ENCODE data around the gene SYP. TPM values are rescaled to one million over a fixed set of nuclear protein-coding genes. Genes with fewer than 3 reads are reported as not detected.

The SYP gene
- 1 to 10 TPM; 1.8 to 2.8 TPM for total RNA-seq
- long read RNA-seq, partial matches to known transcripts: 0 of 1 reads
- long read RNA-seq, other reads (novel, unspliced or antisense): 1 of 1 reads

- DNase-seq (peak; percentile 90), ATAC-seq (peak; percentile 95 to 97)
- intact Hi-C loops (cut with DNase I): no loop called here
Observed at GRCh38 chrX:49199906-49200771, at the start of gene SYP. Gene SYP, minus strand, starts transcription at chrX:49200193. Its CDS starts 7 bp downstream, at chrX:49200186.

- ATAC-seq: no peak
- no peak for DNase-seq
- intact Hi-C loops (cut with DNase I): no loop called here
Observed at GRCh38 chrX:49249616-49250015, 49.6 kb upstream of the SYP start.

- intact Hi-C loops (cut with DNase I): no loop called here
- DNase-seq (no peak), ATAC-seq (no peak)
Observed at GRCh38 chrX:49249071-49249470, 49.1 kb upstream of the SYP start.

- DNase-seq (no peak), ATAC-seq (no peak)
- intact Hi-C loops (cut with DNase I): no loop called here
Observed at GRCh38 chrX:49247916-49248811, 48.2 kb upstream of the SYP start.

GRCh38 chrX:49247346-49247745 is 47.4 kb upstream of the SYP start:
- intact Hi-C loops (cut with DNase I): no loop called here
- DNase-seq (no peak), ATAC-seq (no peak)

GRCh38 chrX:49246541-49246940 is 46.5 kb upstream of the SYP start:
- intact Hi-C loops (cut with DNase I): no loop called here
- ATAC-seq (no peak), DNase-seq (no peak)

- ATAC-seq (no peak), DNase-seq (no peak)
- intact Hi-C loops (cut with DNase I): no loop called here
Observed at GRCh38 chrX:49244207-49244606, 44.2 kb upstream of the SYP start.

GRCh38 chrX:49243166-49243565 is 43.2 kb upstream of the SYP start:
- intact Hi-C loops (cut with DNase I): no loop called here
- no peak for ATAC-seq
- no peak for DNase-seq

GRCh38 chrX:49242545-49243066 is 42.6 kb upstream of the SYP start:
- ATAC-seq (no peak), DNase-seq (no peak)
- intact Hi-C loops (cut with DNase I): no loop called here

GRCh38 chrX:49238735-49239134 is 38.7 kb upstream of the SYP start:
- DNase-seq (no peak), ATAC-seq (no peak)
- intact Hi-C loops (cut with DNase I): no loop called here

GRCh38 chrX:49237060-49237459 is 37.1 kb upstream of the SYP start:
- DNase-seq: no peak
- ATAC-seq: peak in 1 of 2 donors; percentile 24
- intact Hi-C loops (cut with DNase I): no loop called here

- intact Hi-C loops (cut with DNase I): no loop called here
- DNase-seq: no peak
- no peak for ATAC-seq
Observed at GRCh38 chrX:49233887-49234555, 34.0 kb upstream of the SYP start.

GRCh38 chrX:49233176-49233575 is 33.2 kb upstream of the SYP start, which contains the start of gene CACNA1F:
Gene CACNA1F, minus strand, starts transcription at chrX:49233340. Its CDS starts 31 bp downstream, at chrX:49233309.
- ATAC-seq (no peak), DNase-seq (no peak)
- intact Hi-C loops (cut with DNase I): no loop called here

- ATAC-seq (no peak), DNase-seq (no peak)
- intact Hi-C loops (cut with DNase I): no loop called here
Observed at GRCh38 chrX:49232525-49232924, 32.5 kb upstream of the SYP start.

- intact Hi-C loops (cut with DNase I): no loop called here
- DNase-seq (no peak), ATAC-seq (no peak)
Observed at GRCh38 chrX:49231333-49232000, 31.5 kb upstream of the SYP start.

- DNase-seq (peak; percentile 86), ATAC-seq (peak; percentile 64 to 87)
- intact Hi-C loops (cut with DNase I): no loop called here
Observed at GRCh38 chrX:49230500-49231232, 30.7 kb upstream of the SYP start.

GRCh38 chrX:49228185-49228584 is 28.2 kb upstream of the SYP start:
- intact Hi-C loops (cut with DNase I): no loop called here
- ATAC-seq: no peak

GRCh38 chrX:49227726-49228125 is 27.7 kb upstream of the SYP start:
- intact Hi-C loops (cut with DNase I): no loop called here
- DNase-seq (no peak), ATAC-seq (no peak)

More at GRCh38 chrX:49228185-49228584, 28.2 kb upstream of the SYP start:
- DNase-seq: no peak

All from left cardiac atrium (tissue), 4 donors.